Thoracic aorta (tissue), 2 donors: Measurements from ENCODE around the gene CELSR2. TPM values are rescaled to one million over a fixed set of nuclear protein-coding genes. Genes with fewer than 3 reads are reported as not detected.

Source experiments
- ATAC-seq: fragments of 150-250 bp; one replicate; pipeline ENCODE4 v1.8.0; 2017; ENCODE audit warnings: low read depth; ENCODE audit not compliant: insufficient number of reproducible peaks, low FRiP score
- DNase-seq: peaks from one replicate; pipeline ENCODE4 v3.0.0-alpha.2; 2020; ENCODE audit warnings: low spot score
- H3K27ac ChIP-seq, 2 donors: fragments of 200-600 bp; sonication (generic); 1 replicate in 1 of 2; 2 replicates in 1 of 2; pipeline ENCODE4 v1.5.1; 2016; ENCODE audit warnings: mild to moderate bottlenecking in 2 of 2, moderate library complexity in 2 of 2
- H3K27me3 ChIP-seq: fragments of 200-600 bp; sonication (generic); replicated peaks from 2 replicates; pipeline ENCODE4 v1.6.0; 2016; ENCODE audit warnings: mild to moderate bottlenecking; ENCODE audit not compliant: insufficient read depth
- H3K36me3 ChIP-seq: fragments of 200-600 bp; sonication (generic); one replicate; pipeline ENCODE4 v1.5.1; 2016
- H3K4me1 ChIP-seq, 2 donors: fragments of 200-600 bp; sonication (generic); 1 replicate in 1 of 2; 2 replicates in 1 of 2; pipeline versions ENCODE4 v1.5.1 to v1.6.0; 2016; ENCODE audit warnings: low read depth in 2 of 2, mild to moderate bottlenecking in 1 of 2; ENCODE audit not compliant: control insufficient read depth in 1 of 2
- H3K4me3 ChIP-seq: fragments of 200-600 bp; sonication (generic); 2 replicates; pipeline ENCODE4 v1.5.1; 2016; ENCODE audit warnings: mild to moderate bottlenecking
- H3K9me3 ChIP-seq: fragments of 200-600 bp; sonication (generic); 2 replicates; pipeline ENCODE4 v1.5.1; 2016
- total RNA-seq, 2 donors: library from RNA; depleted of rRNA; stranded (reverse); fragments of >200 nt; gene quantifications; one replicate each; pipeline versions ENCODE4 v1.1.0 to v1.2.3, GENCODE V29; 2016
- TF ChIP-seq, protein P1 (sequence below): fragments of 200-600 bp; sonication (generic); IDR thresholded peaks from one replicate; pipeline ENCODE4 v1.5.1; 2019; ENCODE audit warnings: antibody characterized with exemption

CELSR2 gene
- total RNA-seq, 2 donors from 2014 or later: 4.0 to 10.0 TPM

DNA sequence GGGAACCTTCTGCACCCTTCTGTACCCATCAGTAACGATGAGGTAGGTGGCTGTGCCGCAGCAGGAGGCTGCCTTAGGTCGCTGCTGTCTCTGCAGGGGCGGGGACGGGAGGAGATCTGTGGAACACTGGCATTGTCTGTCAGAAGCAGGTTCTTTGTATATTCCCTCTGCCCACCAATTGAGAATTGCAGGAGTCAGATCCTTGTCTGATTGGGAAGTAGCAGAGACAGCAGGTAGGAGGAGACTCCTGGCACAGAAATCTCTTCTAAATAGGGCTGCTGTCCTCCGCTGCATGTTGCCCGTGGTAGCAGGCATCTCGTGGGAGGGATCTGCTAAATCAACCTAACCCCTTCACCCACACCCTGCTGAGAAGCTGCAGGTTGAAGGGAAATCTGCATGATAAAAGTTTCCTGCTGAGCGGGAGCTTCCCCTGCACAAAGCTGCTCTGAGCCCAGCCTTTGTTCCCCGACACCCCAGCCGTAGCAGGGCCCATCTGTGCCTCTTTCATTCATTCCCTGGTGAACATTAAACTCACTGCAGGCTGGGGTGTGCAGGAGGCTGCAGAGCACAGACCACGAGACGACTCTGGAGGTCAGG is 19.7 kb upstream of the CELSR2 start:
- TF ChIP-seq, protein P1, sequence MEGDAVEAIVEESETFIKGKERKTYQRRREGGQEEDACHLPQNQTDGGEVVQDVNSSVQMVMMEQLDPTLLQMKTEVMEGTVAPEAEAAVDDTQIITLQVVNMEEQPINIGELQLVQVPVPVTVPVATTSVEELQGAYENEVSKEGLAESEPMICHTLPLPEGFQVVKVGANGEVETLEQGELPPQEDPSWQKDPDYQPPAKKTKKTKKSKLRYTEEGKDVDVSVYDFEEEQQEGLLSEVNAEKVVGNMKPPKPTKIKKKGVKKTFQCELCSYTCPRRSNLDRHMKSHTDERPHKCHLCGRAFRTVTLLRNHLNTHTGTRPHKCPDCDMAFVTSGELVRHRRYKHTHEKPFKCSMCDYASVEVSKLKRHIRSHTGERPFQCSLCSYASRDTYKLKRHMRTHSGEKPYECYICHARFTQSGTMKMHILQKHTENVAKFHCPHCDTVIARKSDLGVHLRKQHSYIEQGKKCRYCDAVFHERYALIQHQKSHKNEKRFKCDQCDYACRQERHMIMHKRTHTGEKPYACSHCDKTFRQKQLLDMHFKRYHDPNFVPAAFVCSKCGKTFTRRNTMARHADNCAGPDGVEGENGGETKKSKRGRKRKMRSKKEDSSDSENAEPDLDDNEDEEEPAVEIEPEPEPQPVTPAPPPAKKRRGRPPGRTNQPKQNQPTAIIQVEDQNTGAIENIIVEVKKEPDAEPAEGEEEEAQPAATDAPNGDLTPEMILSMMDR: no peak
- no peaks in the 10 kb centered on the region for H3K9me3 ChIP-seq
- H3K27ac ChIP-seq: no peak overlapping the region
- H3K27me3 ChIP-seq: no peaks in the 10 kb centered on the region
- peaks cover 49% of the 10 kb centered on the region for H3K36me3 ChIP-seq
- ATAC-seq (no peak), DNase-seq (no peak)
- H3K4me1 ChIP-seq: no peaks in the 10 kb centered on the region
- H3K4me3 ChIP-seq: no peak overlapping the region

DNA sequence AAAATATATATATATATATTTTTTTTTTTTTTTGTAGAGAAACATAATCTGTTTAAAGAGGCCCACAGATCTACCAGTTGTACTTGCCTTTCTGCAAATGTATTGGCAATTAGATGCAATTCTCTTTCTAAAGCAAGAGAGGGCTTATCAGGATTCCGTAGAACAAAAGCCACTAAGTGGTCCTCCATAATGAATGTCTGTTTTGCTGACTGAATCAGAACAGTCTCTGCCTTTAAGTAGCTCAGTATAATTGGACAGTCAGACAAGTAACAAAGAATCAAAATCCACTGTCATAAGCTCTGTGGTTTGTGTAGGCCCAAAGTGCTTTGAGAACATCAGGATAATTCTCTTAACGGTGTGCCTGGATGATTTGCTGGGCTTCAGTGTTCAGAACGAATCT is 18.3 kb upstream of the CELSR2 start:
- H3K36me3 ChIP-seq: peaks cover 63% of the 10 kb centered on the region

DNA sequence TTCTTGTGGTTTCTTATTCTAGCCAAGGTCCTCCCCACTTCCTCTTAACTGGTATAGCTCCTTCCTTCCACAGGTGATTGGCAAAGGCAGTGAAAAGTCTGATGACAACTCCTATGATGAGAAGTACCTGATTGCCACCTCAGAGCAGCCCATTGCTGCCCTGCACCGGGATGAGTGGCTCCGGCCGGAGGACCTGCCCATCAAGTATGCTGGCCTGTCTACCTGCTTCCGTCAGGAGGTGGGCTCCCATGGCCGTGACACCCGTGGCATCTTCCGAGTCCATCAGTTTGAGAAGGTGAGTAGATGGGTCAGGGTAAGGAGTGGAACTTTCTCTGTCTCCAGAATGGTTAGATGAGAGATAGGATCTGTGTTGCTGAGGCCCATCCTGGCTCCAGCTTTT is 14.2 kb upstream of the CELSR2 start:
- DNase-seq (no peak), ATAC-seq (no peak)
- peaks cover 76% of the 10 kb centered on the region for H3K36me3 ChIP-seq
- peaks cover 0 to 1% of the 10 kb centered on the region in 2 donors for H3K4me1 ChIP-seq
- no peaks in the 10 kb centered on the region for H3K27me3 ChIP-seq
- H3K9me3 ChIP-seq: no peaks in the 10 kb centered on the region
- H3K4me3 ChIP-seq: no peak overlapping the region
- no peak overlapping the region for H3K27ac ChIP-seq
- TF ChIP-seq, protein P1: no peak

More for the DNA sequence above, 18.3 kb upstream of the CELSR2 start:
- no peak overlapping the region for H3K27ac ChIP-seq
- H3K9me3 ChIP-seq: no peaks in the 10 kb centered on the region
- TF ChIP-seq, protein P1: no peak
- DNase-seq: no peak
- H3K27me3 ChIP-seq: no peaks in the 10 kb centered on the region
- no peak for ATAC-seq
- H3K4me3 ChIP-seq: no peak overlapping the region
- H3K4me1 ChIP-seq: no peaks in the 10 kb centered on the region

DNA sequence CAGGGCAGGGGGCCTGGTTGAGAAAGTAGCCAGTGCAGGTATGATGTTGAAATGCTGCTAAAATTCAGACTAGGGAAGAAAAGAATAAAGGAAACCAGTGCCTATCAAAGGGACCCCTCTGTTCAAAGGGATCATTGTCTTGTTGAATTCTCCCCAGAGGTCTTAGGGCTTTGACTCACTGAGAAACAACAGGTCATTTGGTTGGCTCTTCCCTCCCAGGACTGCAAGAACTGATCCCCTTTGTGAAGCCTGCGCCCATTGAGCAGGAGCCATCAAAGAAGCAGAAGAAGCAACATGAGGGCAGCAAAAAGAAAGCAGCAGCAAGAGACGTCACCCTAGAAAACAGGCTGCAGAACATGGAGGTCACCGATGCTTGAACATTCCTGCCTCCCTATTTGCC is 11.8 kb upstream of the CELSR2 start:
- DNase-seq (no peak), ATAC-seq (no peak)
- Histone ChIP-seq H3K4me3 (no peak overlapping the region), H3K36me3 (peaks cover 54% of the 10 kb centered on the region), H3K27me3 (no peaks in the 10 kb centered on the region), H3K27ac (no peak overlapping the region), H3K4me1 (peaks cover 12 to 25% of the 10 kb centered on the region in 2 donors), H3K9me3 (no peaks in the 10 kb centered on the region)
- TF ChIP-seq, protein P1: no peak

DNA sequence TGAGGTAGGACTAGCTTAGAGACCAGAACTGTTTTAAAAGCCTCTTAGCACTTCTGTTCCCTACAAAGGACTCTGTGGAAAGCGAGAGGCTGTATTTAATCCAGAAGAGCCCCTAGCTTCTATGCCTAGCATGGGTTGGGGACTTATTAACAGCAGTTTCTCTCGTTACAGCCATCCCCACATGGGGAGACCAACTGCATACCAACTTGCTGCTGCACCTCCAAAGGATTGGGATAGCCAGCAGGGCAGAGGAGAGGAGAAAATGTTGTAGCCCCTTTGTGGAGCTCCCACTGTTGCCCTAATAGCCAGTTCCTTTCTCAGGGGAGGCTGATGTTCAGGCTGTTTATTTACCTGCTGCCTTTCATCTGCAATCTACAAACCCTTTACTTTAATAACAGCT is 11.0 kb upstream of the CELSR2 start:
- Histone ChIP-seq H3K36me3 (peaks cover 50% of the 10 kb centered on the region), H3K27ac (no peak overlapping the region), H3K4me3 (no peak overlapping the region), H3K27me3 (no peaks in the 10 kb centered on the region), H3K4me1 (peaks cover 12 to 31% of the 10 kb centered on the region in 2 donors), H3K9me3 (no peaks in the 10 kb centered on the region)
- TF ChIP-seq, protein P1: no peak
- ATAC-seq: no peak
- DNase-seq: no peak
